H9 (cell line): ENCODE data around the gene SLC25A27. TPM values are rescaled to one million over a fixed set of nuclear protein-coding genes. Genes with fewer than 3 reads are reported as not detected.

Experiments
- DNase-seq: peaks from one replicate; pipeline ENCODE4 v3.0.0-alpha.2; 2017
- H2AFZ ChIP-seq: one replicate; pipeline ENCODE4 v1.6.1; 2013; ENCODE audit warnings: mild to moderate bottlenecking, low read length, control low read depth, moderate library complexity
- H2AK5ac ChIP-seq: 2 replicates; pipeline ENCODE4 v1.6.1; 2013; ENCODE audit warnings: low read length, control low read depth, mixed read lengths; ENCODE audit not compliant: insufficient read length
- H2BK120ac ChIP-seq: one replicate; pipeline ENCODE4 v1.6.1; 2013; ENCODE audit warnings: low read depth, mild to moderate bottlenecking, low read length, control low read depth, inconsistent platforms; ENCODE audit not compliant: poor library complexity, severe bottlenecking
- H2BK12ac ChIP-seq: 2 replicates; pipeline ENCODE4 v1.6.1; 2013; ENCODE audit warnings: low read length, control low read depth, mixed read lengths, low read depth; ENCODE audit not compliant: insufficient read length
- H2BK15ac ChIP-seq: 2 replicates; pipeline ENCODE4 v1.6.1; 2013; ENCODE audit warnings: low read depth, low read length, control low read depth
- H2BK20ac ChIP-seq: one replicate; pipeline ENCODE4 v1.6.1; 2013; ENCODE audit warnings: low read depth, mild to moderate bottlenecking, low read length, control low read depth, inconsistent platforms; ENCODE audit not compliant: poor library complexity, severe bottlenecking
- H2BK5ac ChIP-seq: 2 replicates; pipeline ENCODE4 v1.6.1; 2013; ENCODE audit warnings: low read length, control low read depth, mixed read lengths; ENCODE audit not compliant: insufficient read length
- H3K14ac ChIP-seq: 2 replicates; pipeline ENCODE4 v1.6.1; 2013; ENCODE audit warnings: low read length, control low read depth; ENCODE audit not compliant: insufficient read depth
- H3K18ac ChIP-seq: 2 replicates; pipeline ENCODE4 v1.6.1; 2013; ENCODE audit warnings: low read depth, mild to moderate bottlenecking, mixed read lengths, low read length, control low read depth; ENCODE audit not compliant: insufficient read length
- H3K23ac ChIP-seq: 2 replicates; pipeline ENCODE4 v1.6.1; 2013; ENCODE audit warnings: low read length, control low read depth, mixed read lengths, low read depth; ENCODE audit not compliant: insufficient read length
- H3K23me2 ChIP-seq: 2 replicates; pipeline ENCODE4 v1.6.1; 2013; ENCODE audit warnings: low read depth, mild to moderate bottlenecking, mixed read lengths, low read length, control low read depth; ENCODE audit not compliant: insufficient read length, poor library complexity, severe bottlenecking
- H3K27ac ChIP-seq: 2 replicates; pipeline ENCODE4 v1.5.1; 2013; ENCODE audit warnings: low read length, control low read depth, mixed read lengths, low read depth; ENCODE audit not compliant: insufficient read length
- H3K27me3 ChIP-seq: 2 replicates; pipeline ENCODE4 v1.6.1; 2013; ENCODE audit warnings: low read length, control low read depth, inconsistent platforms; ENCODE audit not compliant: insufficient read depth
- H3K4ac ChIP-seq: 2 replicates; pipeline ENCODE4 v1.6.1; 2013; ENCODE audit warnings: low read depth, mild to moderate bottlenecking, control low read depth, inconsistent platforms, low read length, moderate library complexity
- H3K4me1 ChIP-seq: 2 replicates; pipeline ENCODE4 v1.6.1; 2013; ENCODE audit warnings: low read length, control low read depth, inconsistent platforms; ENCODE audit not compliant: insufficient read depth
- H3K4me2 ChIP-seq: 2 replicates; pipeline ENCODE4 v1.6.1; 2013; ENCODE audit warnings: low read length, control low read depth, mixed read lengths; ENCODE audit not compliant: insufficient read length, insufficient read depth
- H3K56ac ChIP-seq: 2 replicates; pipeline ENCODE4 v1.6.1; 2013; ENCODE audit warnings: low read depth, mild to moderate bottlenecking, mixed read lengths, low read length, control low read depth; ENCODE audit not compliant: insufficient read length
- H3K79me1 ChIP-seq: 2 replicates; pipeline ENCODE4 v1.6.1; 2013; ENCODE audit warnings: low read depth, mild to moderate bottlenecking, moderate library complexity, low read length, control low read depth, inconsistent platforms; ENCODE audit not compliant: insufficient read depth, poor library complexity, severe bottlenecking
- H3K79me2 ChIP-seq: 2 replicates; pipeline ENCODE4 v1.6.1; 2013; ENCODE audit warnings: low read length, control low read depth, inconsistent platforms; ENCODE audit not compliant: insufficient read depth
- H3K9ac ChIP-seq: 2 replicates; pipeline ENCODE4 v1.6.1; 2013; ENCODE audit warnings: low read length, control low read depth, mixed read lengths; ENCODE audit not compliant: insufficient read length; ENCODE audit errors: extremely low read depth
- H3K9me3 ChIP-seq: one replicate; pipeline ENCODE4 v1.6.1; 2013; ENCODE audit warnings: low read depth, low read length, inconsistent platforms; ENCODE audit not compliant: control insufficient read depth
- H3T11ph ChIP-seq: one replicate; pipeline ENCODE4 v1.6.1; 2013; ENCODE audit warnings: mild to moderate bottlenecking, low read length, control low read depth, inconsistent platforms
- H4K20me1 ChIP-seq: one replicate; pipeline ENCODE4 v1.6.1; 2013; ENCODE audit not compliant: control insufficient read depth, insufficient read length, insufficient read depth
- H4K5ac ChIP-seq: 2 replicates; pipeline ENCODE4 v1.6.1; 2013; ENCODE audit warnings: low read depth, mild to moderate bottlenecking, mixed read lengths, low read length, control low read depth; ENCODE audit not compliant: insufficient read length
- H4K8ac ChIP-seq: replicated peaks from 2 replicates; pipeline ENCODE4 v1.6.1; 2013; ENCODE audit warnings: low read length, control low read depth, mixed read lengths, low read depth; ENCODE audit not compliant: insufficient read length
- H4K91ac ChIP-seq: 2 replicates; pipeline ENCODE4 v1.6.1; 2013; ENCODE audit warnings: low read depth, mild to moderate bottlenecking, moderate library complexity, mixed read lengths, low read length, control low read depth; ENCODE audit not compliant: insufficient read length
- H3K27ac Mint-ChIP-seq, 3 experiments: 2 replicates in 2 of 3; 3 replicates in 1 of 3; pipeline ENCODE4 v1.8.0; 2020 to 2021; ENCODE audit warnings: mixed read lengths in 3 of 3, mild to moderate bottlenecking in 1 of 3, moderate library complexity in 1 of 3
- H3K27me3 Mint-ChIP-seq: 2 replicates; pipeline ENCODE4 v1.8.0; 2021; ENCODE audit warnings: low read depth, mild to moderate bottlenecking, moderate library complexity, mixed read lengths
- H3K36me3 Mint-ChIP-seq, 3 experiments: 2 replicates in 2 of 3; 3 replicates in 1 of 3; pipeline ENCODE4 v1.8.0; 2020 to 2021; ENCODE audit warnings: low read depth in 3 of 3, mixed read lengths in 3 of 3; ENCODE audit not compliant: insufficient read depth in 1 of 3
- H3K4me1 Mint-ChIP-seq, 2 experiments: 2 replicates each; pipeline ENCODE4 v1.8.0; 2020; ENCODE audit warnings: mixed read lengths in 2 of 2
- H3K4me3 Mint-ChIP-seq, 2 experiments: 2 replicates in 1 of 2; 3 replicates in 1 of 2; pipeline ENCODE4 v1.8.0; 2020 to 2021; ENCODE audit warnings: mild to moderate bottlenecking in 2 of 2, mixed read lengths in 2 of 2, moderate library complexity in 1 of 2
- H3K9me3 Mint-ChIP-seq, 2 experiments: 2 replicates in 1 of 2; 3 replicates in 1 of 2; pipeline ENCODE4 v1.8.0; 2020; ENCODE audit warnings: mild to moderate bottlenecking in 2 of 2, mixed read lengths in 2 of 2, moderate library complexity in 1 of 2
- WGBS: extraction: QIAGEN DNeasy Blood & Tissue Kit; methylation state at CpG from one replicate; pipeline ENCODE4 v1.1.7; 2013; ENCODE audit warnings: missing lambda C conversion rate, low lambda C conversion rate, mixed read lengths; ENCODE audit not compliant: insufficient read length; ENCODE audit errors: extremely low coverage; 5-methylcytosine and 5-hydroxymethylcytosine counted together
- total RNA-seq: library from RNA; stranded (reverse); gene quantifications from 2 replicates; pipeline ENCODE4 v1.2.1, GENCODE V29; 2021
- TF ChIP-seq, protein P1 (sequence below): fragments of 200-600 bp; sonication (generic); conservative IDR thresholded peaks from 3 replicates; pipeline ENCODE4 v1.8.0; 2021; ENCODE audit warnings: antibody characterized with exemption, mild to moderate bottlenecking

The SLC25A27 gene
- total RNA-seq, 1 experiment from 2014 or later = 5.1 TPM

DNA sequence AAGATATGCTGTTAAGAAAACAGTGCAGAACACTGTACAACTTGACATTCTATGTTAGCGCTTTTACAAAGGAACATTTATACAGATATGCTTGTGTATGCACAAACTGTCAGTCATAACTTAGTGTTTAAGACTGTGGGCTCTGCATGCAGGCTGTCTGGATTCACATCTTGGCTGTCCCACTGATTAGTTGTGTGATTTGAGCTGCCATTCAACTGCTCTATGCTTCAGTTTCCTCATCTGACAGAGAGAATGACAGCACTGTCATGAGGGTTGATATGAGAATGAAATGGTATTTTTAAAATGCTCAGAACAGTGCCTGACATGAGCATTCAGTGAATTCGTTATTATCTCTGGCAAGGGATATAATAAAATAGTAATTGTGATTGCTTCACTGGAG, 8.7 kb downstream of the SLC25A27 start:
- H2BK20ac ChIP-seq = no peak overlapping the region
- WGBS = no CpG with 5 or more reads among the region's 2 CpGs

More for the DNA sequence above, 8.7 kb downstream of the SLC25A27 start:
- no peaks in the 10 kb centered on the region for H3K79me2 ChIP-seq
- H3K27ac ChIP-seq = no peak overlapping the region
- H4K20me1 ChIP-seq = no peaks in the 10 kb centered on the region
- Mint-ChIP-seq H3K36me3 (no peaks in the 10 kb centered on the region), H3K27ac (no peak overlapping the region), H3K4me3 (no peak overlapping the region), H3K9me3 (no peaks in the 10 kb centered on the region), H3K4me1 (no peaks in the 10 kb centered on the region), H3K27me3 (no peaks in the 10 kb centered on the region)
- H2AK5ac ChIP-seq = no peak overlapping the region
- no peaks in the 10 kb centered on the region for H3K23me2 ChIP-seq
- no peak overlapping the region for H4K91ac ChIP-seq
- no peak overlapping the region for H3K9ac ChIP-seq
- no peak for DNase-seq
- H4K8ac ChIP-seq = no peak overlapping the region
- no peaks in the 10 kb centered on the region for H3K27me3 ChIP-seq
- no peak overlapping the region for H2BK15ac ChIP-seq
- H3K4ac ChIP-seq = no peak overlapping the region
- no peaks in the 10 kb centered on the region for H3K4me1 ChIP-seq
- H4K5ac ChIP-seq = no peak overlapping the region
- H3T11ph ChIP-seq = no peak overlapping the region
- no peak overlapping the region for H2BK5ac ChIP-seq
- no peak overlapping the region for H3K4me2 ChIP-seq
- H2BK120ac ChIP-seq = no peak overlapping the region
- TF ChIP-seq, protein P1, sequence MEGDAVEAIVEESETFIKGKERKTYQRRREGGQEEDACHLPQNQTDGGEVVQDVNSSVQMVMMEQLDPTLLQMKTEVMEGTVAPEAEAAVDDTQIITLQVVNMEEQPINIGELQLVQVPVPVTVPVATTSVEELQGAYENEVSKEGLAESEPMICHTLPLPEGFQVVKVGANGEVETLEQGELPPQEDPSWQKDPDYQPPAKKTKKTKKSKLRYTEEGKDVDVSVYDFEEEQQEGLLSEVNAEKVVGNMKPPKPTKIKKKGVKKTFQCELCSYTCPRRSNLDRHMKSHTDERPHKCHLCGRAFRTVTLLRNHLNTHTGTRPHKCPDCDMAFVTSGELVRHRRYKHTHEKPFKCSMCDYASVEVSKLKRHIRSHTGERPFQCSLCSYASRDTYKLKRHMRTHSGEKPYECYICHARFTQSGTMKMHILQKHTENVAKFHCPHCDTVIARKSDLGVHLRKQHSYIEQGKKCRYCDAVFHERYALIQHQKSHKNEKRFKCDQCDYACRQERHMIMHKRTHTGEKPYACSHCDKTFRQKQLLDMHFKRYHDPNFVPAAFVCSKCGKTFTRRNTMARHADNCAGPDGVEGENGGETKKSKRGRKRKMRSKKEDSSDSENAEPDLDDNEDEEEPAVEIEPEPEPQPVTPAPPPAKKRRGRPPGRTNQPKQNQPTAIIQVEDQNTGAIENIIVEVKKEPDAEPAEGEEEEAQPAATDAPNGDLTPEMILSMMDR = no peak
- no peak overlapping the region for H3K18ac ChIP-seq
- no peak overlapping the region for H2AFZ ChIP-seq
- no peak overlapping the region for H3K14ac ChIP-seq
- no peak overlapping the region for H3K56ac ChIP-seq
- no peak overlapping the region for H3K23ac ChIP-seq
- no peaks in the 10 kb centered on the region for H3K9me3 ChIP-seq
- no peaks in the 10 kb centered on the region for H3K79me1 ChIP-seq
- no peak overlapping the region for H2BK12ac ChIP-seq
